Measurements from ENCODE around the gene CDKL5. TPM values are rescaled to one million over a fixed set of nuclear protein-coding genes. Genes with fewer than 3 reads are reported as not detected.

CDKL5 gene
- total RNA-seq, 1 donor from 2014 or later = 20.7 TPM

DNA sequence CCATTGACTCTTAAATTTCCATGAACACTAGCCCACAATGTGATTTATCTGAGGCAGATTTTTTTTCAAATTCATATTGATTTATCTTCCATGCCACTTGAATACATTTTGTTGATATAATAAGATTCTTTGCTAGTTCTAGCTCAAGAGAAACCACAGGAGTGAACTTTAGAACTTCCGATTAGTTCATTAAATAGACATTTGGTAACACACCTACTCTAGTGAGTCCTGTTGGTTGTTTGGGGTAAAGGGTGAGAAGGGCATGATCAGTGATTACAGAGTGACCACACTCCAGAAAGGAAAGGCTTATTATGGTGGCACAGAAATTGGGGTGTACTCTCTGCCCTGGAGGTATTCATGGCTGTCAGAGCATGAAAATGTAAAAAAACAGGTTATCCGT lies 120.4 kb downstream of the CDKL5 start:
- Mint-ChIP-seq H3K36me3 (ENCODE audit: low read depth) (peaks cover 4% of the 10 kb centered on the region), H3K27me3 (ENCODE audit: low read depth) (no peaks in the 10 kb centered on the region), H3K9me3 (ENCODE audit: low read depth) (peaks cover 17% of the 10 kb centered on the region), H3K4me3 (ENCODE audit: unreplicated experiment) (no peak overlapping the region), H3K27ac (ENCODE audit: unreplicated experiment) (no peak overlapping the region), H3K4me1 (ENCODE audit: low read depth) (no peaks in the 10 kb centered on the region)
- TF ChIP-seq, protein P1, sequence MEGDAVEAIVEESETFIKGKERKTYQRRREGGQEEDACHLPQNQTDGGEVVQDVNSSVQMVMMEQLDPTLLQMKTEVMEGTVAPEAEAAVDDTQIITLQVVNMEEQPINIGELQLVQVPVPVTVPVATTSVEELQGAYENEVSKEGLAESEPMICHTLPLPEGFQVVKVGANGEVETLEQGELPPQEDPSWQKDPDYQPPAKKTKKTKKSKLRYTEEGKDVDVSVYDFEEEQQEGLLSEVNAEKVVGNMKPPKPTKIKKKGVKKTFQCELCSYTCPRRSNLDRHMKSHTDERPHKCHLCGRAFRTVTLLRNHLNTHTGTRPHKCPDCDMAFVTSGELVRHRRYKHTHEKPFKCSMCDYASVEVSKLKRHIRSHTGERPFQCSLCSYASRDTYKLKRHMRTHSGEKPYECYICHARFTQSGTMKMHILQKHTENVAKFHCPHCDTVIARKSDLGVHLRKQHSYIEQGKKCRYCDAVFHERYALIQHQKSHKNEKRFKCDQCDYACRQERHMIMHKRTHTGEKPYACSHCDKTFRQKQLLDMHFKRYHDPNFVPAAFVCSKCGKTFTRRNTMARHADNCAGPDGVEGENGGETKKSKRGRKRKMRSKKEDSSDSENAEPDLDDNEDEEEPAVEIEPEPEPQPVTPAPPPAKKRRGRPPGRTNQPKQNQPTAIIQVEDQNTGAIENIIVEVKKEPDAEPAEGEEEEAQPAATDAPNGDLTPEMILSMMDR (IDR thresholded peaks at IDR 0.05) = no peak
- no peak for DNase-seq (ENCODE audit: low spot score)

DNA sequence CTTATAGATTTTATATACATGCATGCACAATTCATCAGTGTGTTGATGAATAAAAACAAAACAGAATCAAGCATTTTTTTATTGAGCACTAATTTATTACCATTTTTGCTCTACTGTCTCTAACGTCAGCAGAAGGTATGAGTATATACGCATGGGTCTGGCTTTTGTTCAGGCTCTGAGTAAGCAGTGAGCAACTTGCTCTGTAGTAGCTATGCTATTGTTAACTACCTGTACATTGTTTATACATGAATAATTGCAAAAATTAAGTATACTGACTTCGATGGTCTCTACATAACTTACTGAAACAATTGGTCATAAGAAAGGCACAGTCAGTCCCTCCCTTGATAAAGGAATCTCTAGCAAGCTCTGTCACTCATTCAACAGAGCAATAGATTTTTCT lies 123.6 kb downstream of the CDKL5 start:
- peaks cover 21% of the 10 kb centered on the region for H3K9me3 Mint-ChIP-seq (ENCODE audit: low read depth)
- H3K36me3 Mint-ChIP-seq (ENCODE audit: low read depth) = peaks cover 3% of the 10 kb centered on the region
- no peak for DNase-seq (ENCODE audit: low spot score)
- H3K27me3 Mint-ChIP-seq (ENCODE audit: low read depth) = no peaks in the 10 kb centered on the region
- H3K4me1 Mint-ChIP-seq (ENCODE audit: low read depth) = no peaks in the 10 kb centered on the region
- no peak overlapping the region for H3K4me3 Mint-ChIP-seq (ENCODE audit: unreplicated experiment)
- no peak overlapping the region for H3K27ac Mint-ChIP-seq (ENCODE audit: unreplicated experiment)
- TF ChIP-seq, protein P1 (IDR thresholded peaks at IDR 0.05) = no peak

DNA sequence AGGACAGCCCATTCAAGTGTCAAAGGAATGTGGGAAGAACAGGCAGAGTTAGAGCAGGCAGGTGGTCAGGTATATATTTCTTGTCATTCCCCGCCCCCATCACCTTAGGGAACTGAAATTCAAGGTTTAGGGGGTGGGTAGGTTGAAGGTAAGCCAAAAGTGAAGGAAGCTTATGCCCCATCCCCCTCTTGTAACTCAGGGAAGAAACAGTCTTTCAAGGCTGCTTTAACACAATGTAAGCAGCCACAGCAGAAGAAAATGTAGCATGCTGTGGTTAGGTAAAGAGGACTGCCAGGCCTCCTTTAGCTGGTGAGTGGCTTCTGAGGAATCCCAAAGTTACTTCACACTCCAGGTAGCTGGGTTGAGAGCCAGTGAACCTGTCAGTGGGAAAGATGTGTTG lies 124.2 kb downstream of the CDKL5 start:
- peaks cover 3% of the 10 kb centered on the region for H3K36me3 Mint-ChIP-seq (ENCODE audit: low read depth)
- H3K4me3 Mint-ChIP-seq (ENCODE audit: unreplicated experiment) = no peak overlapping the region
- no peaks in the 10 kb centered on the region for H3K4me1 Mint-ChIP-seq (ENCODE audit: low read depth)

DNA sequence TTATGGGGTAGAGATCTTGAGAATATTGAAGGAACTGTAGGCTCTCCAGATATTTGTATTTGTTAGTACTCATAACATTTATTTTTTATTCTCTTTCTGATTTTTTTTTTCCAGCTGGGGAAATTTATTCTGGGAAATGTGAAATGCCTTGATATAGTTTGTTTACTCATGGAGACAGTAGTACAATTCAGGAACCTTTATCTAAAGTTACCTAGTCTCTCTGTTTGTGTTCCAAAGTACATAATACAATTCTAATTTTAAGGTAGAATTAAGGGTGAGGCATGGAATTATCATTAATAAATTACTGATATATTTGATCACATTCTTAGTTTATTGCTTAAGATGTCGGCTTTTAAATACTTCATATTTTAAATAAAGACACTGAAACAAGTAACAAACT lies 132.5 kb downstream of the CDKL5 start:
- Mint-ChIP-seq H3K27ac (ENCODE audit: unreplicated experiment) (no peak overlapping the region), H3K4me3 (ENCODE audit: unreplicated experiment) (no peak overlapping the region), H3K27me3 (ENCODE audit: low read depth) (no peaks in the 10 kb centered on the region), H3K36me3 (ENCODE audit: low read depth) (no peaks in the 10 kb centered on the region), H3K9me3 (ENCODE audit: low read depth) (peaks cover 8% of the 10 kb centered on the region), H3K4me1 (ENCODE audit: low read depth) (peaks cover 26% of the 10 kb centered on the region)
- no peak for DNase-seq (ENCODE audit: low spot score)
- TF ChIP-seq, protein P1 (IDR thresholded peaks at IDR 0.05) = no peak

More for the DNA sequence above, 124.2 kb downstream of the CDKL5 start:
- DNase-seq (ENCODE audit: low spot score) = no peak
- no peaks in the 10 kb centered on the region for H3K27me3 Mint-ChIP-seq (ENCODE audit: low read depth)
- no peak overlapping the region for H3K27ac Mint-ChIP-seq (ENCODE audit: unreplicated experiment)
- peaks cover 21% of the 10 kb centered on the region for H3K9me3 Mint-ChIP-seq (ENCODE audit: low read depth)
- TF ChIP-seq, protein P1 (IDR thresholded peaks at IDR 0.05) = no peak

DNA sequence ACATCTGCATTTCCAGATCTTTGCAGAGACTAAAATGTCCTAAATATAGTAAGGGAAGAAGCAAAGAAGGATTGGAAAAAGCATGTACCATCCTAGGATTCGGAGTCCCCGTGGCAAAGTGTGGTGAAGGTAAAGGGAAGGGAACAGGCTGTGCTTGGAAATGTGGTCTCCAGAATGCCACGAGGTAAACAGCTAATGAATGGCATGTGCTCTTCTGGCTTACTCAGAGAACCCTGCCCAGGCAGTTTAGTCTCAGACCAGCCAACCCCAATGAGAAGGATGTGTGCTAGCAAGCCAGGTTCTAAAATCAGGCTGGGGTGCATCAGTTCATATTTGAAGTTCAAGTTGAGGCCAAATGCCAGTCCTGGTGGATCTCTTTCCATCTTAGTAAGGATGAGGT lies 133.4 kb downstream of the CDKL5 start:
- peaks cover 4% of the 10 kb centered on the region for H3K9me3 Mint-ChIP-seq (ENCODE audit: low read depth)
- no peaks in the 10 kb centered on the region for H3K36me3 Mint-ChIP-seq (ENCODE audit: low read depth)
- H3K27ac Mint-ChIP-seq (ENCODE audit: unreplicated experiment) = no peak overlapping the region
- no peak for DNase-seq (ENCODE audit: low spot score)
- H3K27me3 Mint-ChIP-seq (ENCODE audit: low read depth) = no peaks in the 10 kb centered on the region
- peaks cover 35% of the 10 kb centered on the region for H3K4me1 Mint-ChIP-seq (ENCODE audit: low read depth)
- TF ChIP-seq, protein P1 (IDR thresholded peaks at IDR 0.05) = no peak
- no peak overlapping the region for H3K4me3 Mint-ChIP-seq (ENCODE audit: unreplicated experiment)

Measured in chondrocyte (in vitro differentiated cells).